ENCODE measurements around the gene ADAMTS3.

The ADAMTS3 gene

DNA sequence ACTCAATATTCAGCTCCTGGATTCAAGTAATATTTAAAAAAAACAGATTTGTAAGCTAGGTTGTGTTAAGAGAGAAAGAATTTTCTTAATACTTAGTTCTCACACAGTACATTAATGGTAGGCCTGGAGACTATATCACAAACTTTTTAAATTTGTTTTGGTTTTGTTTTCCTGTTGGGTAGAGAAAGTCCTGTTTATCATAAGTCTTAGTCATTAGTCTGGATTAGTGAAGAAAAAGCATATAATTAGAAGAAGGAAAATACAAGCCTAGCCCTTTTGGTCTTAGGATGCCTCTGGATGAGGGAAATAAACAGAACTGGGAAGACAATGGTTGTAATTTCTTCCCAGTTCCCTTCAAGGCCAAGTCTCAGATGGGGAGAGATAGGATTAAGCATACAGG lies 163.6 kb downstream of the ADAMTS3 start:
- DNase-seq (ENCODE audit: low spot score) = no peak

- no peak for DNase-seq (ENCODE audit: low spot score)
Observed at GRCh38 chr4:72397314-72397713, 171.7 kb downstream of the ADAMTS3 start.

DNA sequence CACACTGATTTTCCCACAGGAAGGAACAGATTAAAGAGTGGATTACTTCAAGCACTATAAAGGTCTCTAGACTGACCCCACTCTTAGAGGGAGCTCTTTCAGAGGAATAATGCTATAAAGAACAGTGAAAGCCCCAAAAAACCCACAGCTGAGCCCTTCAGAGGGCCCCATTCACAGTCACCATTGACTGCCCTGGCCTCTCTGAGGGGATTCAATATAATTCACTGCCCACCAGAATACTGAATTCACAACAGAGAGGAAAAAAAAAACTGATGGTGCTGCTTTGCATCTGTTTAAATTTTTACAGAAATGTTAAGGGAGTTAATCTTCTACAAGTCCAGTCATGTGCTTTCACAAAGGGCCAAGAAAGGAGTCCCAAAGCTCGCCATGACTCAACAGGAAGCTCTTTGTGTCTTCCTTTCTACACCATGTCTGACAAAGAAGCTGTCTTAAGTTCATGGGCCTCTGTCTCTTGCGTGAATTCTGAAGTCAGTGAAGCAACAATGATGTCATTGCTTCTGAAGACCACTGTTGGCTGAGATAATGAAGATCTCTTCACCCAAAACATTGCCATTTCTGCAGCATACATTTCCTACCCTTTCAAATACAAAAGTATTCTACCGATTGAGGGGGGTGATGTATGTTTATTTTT lies 174.9 kb downstream of the ADAMTS3 start:
- no peak for DNase-seq (ENCODE audit: low spot score)

DNA sequence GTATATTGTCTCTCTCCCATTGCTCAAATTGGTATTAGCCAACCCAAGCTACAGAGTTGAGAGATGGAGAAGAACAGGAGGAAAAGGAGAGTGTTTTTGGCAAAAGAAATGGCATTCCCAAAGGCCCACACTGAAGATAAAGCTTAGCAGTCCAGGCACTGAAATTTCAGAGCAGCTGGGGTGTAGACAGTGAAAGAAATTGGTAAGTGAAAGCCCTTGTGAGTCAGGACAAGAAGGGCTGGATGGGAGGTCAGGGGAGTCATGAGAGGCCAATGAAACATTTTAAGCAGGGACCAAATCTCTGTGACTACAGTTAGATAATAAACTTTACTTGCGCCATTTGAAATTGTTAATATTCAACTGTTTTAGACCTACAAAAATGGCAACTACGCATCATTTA lies 177.7 kb downstream of the ADAMTS3 start:
- DNase-seq (ENCODE audit: low spot score) = no peak

DNA sequence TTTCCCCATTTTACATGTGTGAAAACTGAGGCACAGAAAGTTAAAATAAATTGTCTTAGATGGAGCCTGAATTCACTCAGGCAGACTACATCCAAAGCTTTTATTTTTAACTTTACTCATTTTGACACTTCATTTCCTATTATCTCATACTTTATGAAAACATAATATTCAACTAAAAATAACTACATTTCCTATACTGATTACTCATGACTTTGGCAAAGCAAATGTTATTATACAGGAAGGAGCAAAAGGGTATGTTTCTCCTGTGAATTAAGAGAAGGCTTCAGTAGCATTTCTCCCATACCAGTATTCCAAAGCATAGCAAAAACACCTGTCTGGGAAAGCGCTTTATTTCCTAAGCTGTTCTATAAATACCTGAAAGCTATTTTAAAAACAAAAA lies 178.6 kb downstream of the ADAMTS3 start:
- no peak for DNase-seq (ENCODE audit: low spot score)

- no peak for DNase-seq (ENCODE audit: low spot score)
Observed at GRCh38 chr4:72388521-72388920, 180.5 kb downstream of the ADAMTS3 start.

GRCh38 chr4:72387959-72388358 lies 181.1 kb downstream of the ADAMTS3 start:
- DNase-seq (ENCODE audit: low spot score) = no peak

DNA sequence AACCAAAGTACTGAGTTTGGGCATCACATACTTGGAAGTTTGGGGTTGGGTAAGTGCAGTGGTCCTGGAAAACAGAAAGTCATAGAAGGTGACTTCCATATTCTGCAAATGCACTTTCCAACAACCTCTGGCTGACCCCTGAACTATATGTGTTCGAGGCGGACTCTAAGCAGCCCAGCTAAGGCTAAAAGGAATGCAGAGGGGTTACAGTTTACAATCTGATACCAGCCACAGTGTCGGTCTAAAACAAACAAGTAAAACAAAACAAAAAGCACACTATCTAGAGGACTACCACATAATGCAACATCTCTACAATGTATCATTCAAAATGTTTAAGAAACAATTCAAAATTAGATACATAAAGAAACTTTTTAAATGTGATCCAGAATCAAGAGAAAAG lies 185.6 kb downstream of the ADAMTS3 start:
- no peak for DNase-seq (ENCODE audit: low spot score)

DNA sequence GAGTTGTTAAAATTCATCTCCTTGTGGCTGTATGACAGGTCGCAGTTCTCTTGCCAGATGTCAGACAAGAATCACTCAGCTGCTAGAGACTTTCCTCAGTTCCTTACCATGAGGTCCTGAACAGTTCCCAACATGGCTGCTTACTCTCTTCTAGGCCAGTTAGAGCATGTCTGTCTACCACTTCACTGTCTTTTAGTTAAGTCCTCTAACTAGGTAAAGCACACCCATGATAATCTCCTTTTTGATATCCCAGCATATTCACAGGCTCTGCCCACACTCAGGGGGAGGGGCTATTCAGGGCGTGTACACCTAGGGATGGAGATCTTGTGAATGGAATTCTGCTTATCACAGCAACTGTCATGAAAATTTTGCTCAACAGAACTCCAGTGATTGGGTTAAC lies 190.1 kb downstream of the ADAMTS3 start:
- no peak for DNase-seq (ENCODE audit: low spot score)

DNA sequence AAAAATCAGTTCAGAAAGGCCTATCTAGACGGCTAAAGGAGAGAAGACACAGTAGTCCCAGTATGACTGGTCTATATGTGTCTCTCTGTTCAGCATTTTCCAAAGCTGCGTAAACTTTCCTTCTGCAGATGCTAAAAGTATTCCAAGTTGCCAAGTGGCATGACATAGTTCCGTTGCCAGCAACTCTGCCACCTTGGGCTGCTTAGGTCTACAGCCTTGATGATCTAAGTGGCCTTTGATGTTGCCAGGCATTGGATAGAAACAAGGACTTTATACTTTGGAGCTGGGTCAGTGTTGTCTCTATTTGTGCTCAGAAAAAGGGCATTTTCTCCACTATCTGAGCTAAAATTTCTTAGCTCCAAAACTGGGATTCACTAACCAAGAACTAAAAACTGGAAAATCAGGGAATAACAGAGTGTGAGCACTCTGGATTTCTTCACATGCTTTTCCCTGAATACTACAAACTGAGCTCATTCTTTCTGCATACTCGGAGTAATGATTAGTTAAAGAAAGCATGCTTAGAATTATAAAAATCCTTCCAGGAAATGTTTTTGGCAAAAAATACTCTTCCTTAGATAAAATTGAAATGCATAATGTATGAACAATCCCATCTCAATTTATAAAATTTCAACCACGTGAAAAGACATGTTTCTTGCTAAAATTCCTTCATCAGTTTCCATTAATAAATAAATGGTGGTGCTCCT lies 191.4 kb downstream of the ADAMTS3 start:
- no peak for DNase-seq (ENCODE audit: low spot score)

DNA sequence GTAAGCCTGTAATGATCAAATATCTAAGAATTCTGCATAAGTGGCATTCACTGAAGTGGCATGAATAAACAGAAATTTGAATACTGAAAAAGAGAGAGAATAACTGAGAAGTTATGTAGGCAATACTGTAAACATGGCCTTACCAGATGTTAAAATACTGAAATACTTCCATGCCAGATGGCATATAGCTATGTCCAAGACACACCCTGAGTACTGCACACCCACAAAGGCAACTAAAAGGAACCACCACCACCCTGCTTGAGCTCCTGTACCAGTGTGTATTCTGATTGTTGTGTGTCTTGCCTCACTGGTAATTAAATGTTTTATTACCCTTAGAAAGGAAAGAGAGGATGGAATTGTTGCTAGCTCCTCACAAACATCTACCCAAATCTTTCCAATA lies 192.1 kb downstream of the ADAMTS3 start:
- no peak for DNase-seq (ENCODE audit: low spot score)

GRCh38 chr4:72375073-72375736 lies 193.8 kb downstream of the ADAMTS3 start:
- DNase-seq (ENCODE audit: low spot score) = no peak

GRCh38 chr4:72374159-72374558 lies 194.9 kb downstream of the ADAMTS3 start:
- DNase-seq (ENCODE audit: low spot score) = no peak

DNA sequence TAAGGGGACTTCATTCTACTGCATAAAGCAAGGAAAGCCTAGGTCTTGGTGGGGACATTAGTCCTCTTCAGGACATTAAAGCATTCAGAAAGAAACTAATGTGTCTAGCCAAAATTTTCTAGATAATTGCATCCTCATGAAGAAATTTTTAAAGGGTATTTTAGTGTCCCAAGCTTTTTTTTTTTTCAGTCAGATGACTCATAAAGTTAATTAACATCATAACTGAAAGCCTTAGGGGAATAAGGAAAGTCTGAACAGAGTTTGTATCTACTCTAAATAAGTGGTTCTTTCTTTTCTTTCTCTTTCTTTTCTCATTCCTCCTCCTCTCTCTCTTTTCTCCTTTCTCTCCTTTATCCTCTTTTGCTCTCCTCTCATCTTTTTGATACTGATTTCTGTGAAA lies 202.4 kb downstream of the ADAMTS3 start:
- no peak for DNase-seq (ENCODE audit: low spot score)

DNA sequence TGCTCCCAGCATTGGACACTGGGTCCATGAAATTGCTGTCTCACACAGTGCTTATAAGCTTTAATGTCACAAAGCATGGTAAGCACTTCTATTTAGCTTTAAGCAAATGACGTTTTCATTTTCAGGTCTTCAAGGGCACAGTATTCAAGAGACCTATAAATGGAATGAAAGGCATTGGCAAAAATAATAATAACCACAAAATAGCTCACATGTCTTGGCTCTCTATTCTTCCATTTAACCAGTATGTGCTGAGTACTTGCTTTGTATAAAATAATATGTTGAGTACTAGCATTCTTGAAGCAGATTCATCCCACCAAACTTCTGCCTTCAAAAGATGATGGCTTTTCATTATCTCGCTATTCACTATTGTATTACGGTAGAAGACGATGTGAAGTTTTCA lies 203.0 kb downstream of the ADAMTS3 start:
- no peak for DNase-seq (ENCODE audit: low spot score)

- no peak for DNase-seq (ENCODE audit: low spot score)
Observed at GRCh38 chr4:72365016-72365415, 204.0 kb downstream of the ADAMTS3 start.

DNA sequence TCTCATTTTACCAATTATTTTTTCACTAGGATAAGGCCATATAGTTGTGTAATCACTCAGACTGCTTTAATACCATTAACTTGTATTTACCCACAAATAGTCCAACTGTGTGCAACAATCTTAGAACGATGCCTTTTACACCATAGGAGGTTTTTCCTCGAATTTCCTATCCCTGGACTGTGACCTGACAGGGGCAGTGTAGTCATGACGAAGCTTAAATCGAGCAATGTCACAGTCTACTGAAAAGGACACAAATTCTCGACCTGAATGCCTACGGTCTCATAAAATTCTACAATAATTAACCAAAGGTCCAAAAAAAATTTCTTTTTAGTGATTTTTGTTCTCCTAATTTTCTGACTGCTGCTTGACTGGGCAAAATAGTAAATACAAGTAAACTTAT lies 208.9 kb downstream of the ADAMTS3 start:
- DNase-seq (ENCODE audit: low spot score) = no peak

DNA sequence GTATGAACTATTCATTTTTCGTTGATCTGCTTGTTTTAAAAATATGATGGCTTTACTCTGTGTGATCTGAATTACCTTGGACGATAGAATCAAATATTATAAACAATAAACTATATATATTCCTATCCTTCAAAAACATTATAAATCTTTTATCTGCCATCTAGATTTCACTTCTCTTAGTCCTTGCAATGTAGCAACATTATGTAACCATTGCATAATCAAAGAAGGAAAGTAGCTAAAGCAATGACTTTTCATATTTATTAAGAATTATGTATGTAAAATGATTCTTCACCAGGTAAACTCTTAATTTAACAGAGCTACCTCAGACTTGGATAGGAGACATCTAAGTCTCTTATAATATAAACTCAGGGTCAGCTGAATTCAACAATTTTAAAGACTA lies 210.5 kb downstream of the ADAMTS3 start:
- DNase-seq (ENCODE audit: low spot score) = no peak

DNA sequence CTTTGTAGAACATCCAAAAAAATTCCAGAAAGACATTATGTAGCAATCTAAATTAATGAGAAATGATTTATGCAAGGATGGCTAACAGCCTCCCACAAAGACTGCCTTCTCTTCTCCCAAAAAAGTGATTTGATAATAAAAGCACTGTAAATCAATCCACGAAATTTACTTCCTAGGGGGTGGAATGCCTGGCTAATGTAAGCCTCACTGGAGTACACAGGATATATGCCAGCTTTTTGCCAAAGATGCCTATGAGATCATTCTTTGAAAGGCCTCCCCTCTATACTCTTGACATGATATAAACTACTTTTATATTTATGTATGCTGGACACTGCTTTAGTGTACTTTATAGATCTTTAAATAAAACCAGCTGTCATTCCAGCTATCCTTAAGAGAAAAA lies 211.1 kb downstream of the ADAMTS3 start:
- no peak for DNase-seq (ENCODE audit: low spot score)

GRCh38 chr4:72352711-72353110 lies 216.3 kb downstream of the ADAMTS3 start:
- no peak for DNase-seq (ENCODE audit: low spot score)

DNA sequence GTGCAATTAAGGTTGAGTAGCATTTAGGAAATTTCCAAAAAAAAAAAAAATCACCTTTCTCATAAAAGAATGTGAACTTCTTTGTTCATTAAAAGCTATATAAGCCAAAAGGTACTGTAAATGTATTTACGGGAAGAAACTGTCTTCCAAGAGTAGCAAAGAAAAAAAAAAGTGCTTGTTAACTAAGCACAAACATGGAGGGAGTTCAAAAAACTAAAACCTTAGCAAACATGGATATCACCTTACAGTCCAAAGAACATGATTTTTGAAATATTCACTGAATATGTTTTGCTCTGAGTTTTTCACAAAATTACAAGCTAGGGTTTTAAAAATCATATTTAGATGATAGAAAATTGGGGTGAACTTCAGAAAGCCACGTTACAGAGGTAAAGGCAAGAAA lies 217.5 kb downstream of the ADAMTS3 start:
- DNase-seq (ENCODE audit: low spot score) = no peak

DNA sequence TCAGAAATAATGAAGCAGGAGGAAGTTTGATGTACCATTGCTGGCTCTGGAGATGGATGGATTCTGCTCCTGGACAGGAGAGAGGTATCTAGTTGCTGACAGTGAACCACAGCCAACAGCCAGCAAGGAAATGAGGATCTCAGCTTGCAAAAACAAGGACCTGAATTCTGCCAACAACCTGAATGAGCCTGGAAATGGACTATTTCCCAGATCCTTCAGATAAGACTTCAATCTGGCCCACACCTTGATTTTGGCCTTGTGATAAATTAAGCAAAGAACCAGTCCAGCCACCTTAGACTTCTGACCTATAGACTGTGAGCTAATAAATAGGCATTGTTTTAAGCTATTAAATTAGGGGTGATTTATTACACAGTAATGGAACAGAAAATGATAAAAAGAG lies 220.3 kb downstream of the ADAMTS3 start:
- no peak for DNase-seq (ENCODE audit: low spot score)

- no peak for DNase-seq (ENCODE audit: low spot score)
Observed at GRCh38 chr4:72344418-72344817, 224.6 kb downstream of the ADAMTS3 start.

DNA sequence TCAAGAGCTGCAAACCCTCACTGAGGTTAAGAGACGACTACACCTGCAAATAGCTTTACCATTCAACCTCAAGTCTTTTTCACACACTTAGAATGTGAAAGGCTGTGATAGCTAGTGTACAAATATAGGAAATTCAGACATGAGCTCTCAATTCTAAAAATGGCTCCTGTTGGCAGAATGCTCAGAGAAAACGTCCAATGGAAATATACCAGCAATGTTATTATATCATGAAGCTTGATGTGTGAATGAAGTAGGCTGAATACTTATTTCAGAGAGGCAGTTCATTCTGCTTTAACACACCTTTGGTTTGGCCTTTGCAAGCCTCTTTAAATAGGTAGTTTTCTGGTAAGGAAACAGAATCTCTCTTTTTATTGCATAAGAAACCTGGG lies 227.6 kb downstream of the ADAMTS3 start:
- no peak for DNase-seq (ENCODE audit: low spot score)
